ENCODE measurements around the gene KIF22. TPM values are rescaled to one million over a fixed set of nuclear protein-coding genes. Genes with fewer than 3 reads are reported as not detected.

The KIF22 gene
- 48.0 TPM for total RNA-seq

DNA sequence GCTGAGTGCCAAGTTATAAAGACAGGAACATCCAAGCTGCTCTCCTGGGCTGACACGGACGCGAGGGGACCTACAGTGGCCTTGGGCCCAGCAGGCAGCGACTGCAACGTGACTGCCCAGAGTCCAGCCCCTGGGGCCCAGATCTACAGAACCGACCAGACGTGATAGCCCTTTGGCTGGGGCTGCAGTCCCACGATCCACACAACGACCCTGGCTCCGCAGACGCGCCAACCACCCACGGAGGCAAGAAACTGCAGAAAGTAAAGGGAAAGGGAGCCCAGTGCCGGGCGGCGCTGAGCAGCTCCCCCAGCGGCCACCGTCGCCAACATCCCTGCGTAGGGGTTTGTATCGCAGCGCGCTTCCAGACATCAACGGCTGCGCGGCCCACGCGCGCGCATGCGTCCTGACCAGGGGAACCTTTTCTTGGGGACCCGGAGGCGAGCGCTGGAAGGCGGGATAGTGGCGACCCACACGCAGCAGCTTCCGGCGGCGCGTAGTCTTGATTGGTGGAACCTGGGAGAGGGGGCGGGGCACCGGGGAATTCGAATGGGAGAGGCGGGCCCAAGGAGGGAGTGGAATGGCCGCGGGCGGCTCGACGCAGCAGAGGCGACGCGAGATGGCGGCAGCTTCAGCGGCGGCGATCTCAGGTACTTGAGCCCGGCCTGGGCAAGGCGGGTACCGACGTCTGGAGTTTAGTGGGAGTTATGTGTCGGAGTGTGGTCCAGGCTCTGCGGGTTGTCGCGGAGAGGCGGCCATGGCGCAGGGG lies at the start of gene KIF22:
TSS of gene KIF22 (plus strand) at position 569 of the 766 bp plus-strand sequence. CDS start at position 578, 9 bp downstream.

DNA sequence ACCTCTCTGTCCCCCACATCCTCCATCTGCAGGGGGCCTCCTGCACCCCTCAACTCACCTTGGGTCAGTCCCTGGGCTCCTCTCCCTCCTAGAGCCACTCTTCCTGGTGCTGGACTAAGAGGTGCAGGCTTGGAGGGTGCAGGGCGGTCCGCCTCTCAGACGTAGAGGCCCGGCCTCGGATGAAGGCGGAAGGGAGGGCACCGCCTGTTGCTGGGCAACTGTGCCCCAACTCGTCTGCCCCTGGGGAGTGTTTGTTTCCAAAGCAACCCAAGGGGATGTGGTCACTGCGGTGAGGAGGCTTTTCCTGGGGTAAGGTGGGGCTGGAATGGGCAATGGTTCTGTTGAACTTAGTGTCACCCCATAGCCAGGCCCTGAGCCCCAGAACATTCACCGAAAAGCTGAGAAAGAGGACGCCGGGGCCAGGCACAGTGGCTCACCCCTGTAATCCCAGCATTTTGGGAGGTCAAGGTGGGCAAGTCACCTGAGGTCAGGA lies 44.7 kb upstream of the KIF22 start, which contains the start of gene C16orf54:
TSS of gene C16orf54 (minus strand) at position 138 of the 493 bp plus-strand sequence. CDS start 1,039 bp downstream, outside the sequence.

GRCh38 chr16:29777576-29778350 lies 12.8 kb upstream of the KIF22 start, which contains the start of gene ZG16:
TSS of gene ZG16 (plus strand) at chr16:29778256. CDS start at chr16:29779267, 1,011 bp downstream.

DNA sequence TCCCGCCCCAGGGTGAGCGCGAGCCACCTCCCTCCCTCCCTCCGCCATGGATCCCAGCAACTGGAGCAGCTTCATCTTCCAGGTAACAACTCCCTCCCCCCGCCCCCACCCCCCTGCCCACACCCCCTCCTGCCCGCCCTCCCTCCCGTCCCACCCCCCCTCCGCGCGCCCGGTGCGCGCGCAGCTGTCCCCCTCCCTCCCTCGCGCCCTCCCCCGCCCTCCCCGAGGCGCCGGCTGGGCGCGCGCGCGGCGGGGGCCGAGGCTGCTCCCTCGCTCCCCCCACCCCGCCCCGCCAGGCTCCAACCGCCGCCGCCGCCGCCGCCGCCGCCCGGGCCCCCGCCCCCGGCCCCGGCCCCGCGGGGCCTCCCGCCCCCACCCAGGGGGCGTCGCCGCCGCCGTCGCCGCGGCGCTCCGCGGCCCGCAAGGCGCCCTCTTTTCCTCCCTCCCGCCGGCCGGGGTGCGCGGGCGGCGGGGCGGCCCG lies 15.6 kb downstream of the KIF22 start, which contains the start of gene MAZ:
TSS of gene MAZ (plus strand) at position 431 of the 481 bp plus-strand sequence. CDS start 173 bp downstream, outside the sequence.

GRCh38 chr16:29811896-29812665 lies 21.5 kb downstream of the KIF22 start, which contains the start of gene PRRT2:
TSS of gene PRRT2 (plus strand) at chr16:29812193. CDS start at chr16:29813055, 862 bp downstream.

GRCh38 chr16:29815793-29816693 lies 25.5 kb downstream of the KIF22 start, which contains the start of gene PAGR1:
TSS of gene PAGR1 (plus strand) at chr16:29816152. CDS start at chr16:29816526, 374 bp downstream.

DNA sequence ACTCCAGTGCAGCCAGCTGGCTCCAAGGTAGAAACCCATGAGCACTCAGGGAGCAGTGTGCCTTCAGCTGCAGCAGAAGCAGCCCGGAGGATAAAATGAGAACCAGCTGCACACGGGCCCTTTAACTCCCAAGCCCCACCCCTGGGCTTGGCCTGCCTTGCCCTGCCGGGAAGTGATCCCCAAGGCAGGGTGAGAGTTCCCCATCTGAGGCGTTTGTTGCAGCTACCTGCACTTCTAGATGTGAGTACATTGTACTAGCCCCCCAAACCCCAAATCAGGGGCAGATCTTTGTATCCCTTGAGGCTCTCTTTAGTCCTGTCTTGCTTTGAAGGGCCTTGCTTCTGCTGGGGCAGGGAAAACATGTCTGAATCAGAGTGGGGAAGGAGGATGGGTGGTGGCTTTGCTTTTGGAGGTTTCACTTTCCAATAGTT lies 29.7 kb downstream of the KIF22 start, which contains the start of gene MVP:
TSS of gene MVP (plus strand) at position 192 of the 431 bp plus-strand sequence. CDS start 10,088 bp downstream, outside the sequence.

Small RNA genes lying within 50 kb of the gene (small RNA-seq; reads per million reads assigned to genes)
- gene AC009133.6 (not detected), gene AC120114.4 (not detected)

Other genes starting within 250 kb of the KIF22 start
- 0.23 TPM for gene SPN, start 127.5 kb upstream of the KIF22 start, total RNA-seq
- 4.8 TPM for gene QPRT, start 111.6 kb upstream of the KIF22 start, total RNA-seq
- 0.69 TPM for gene C16orf54, start 44.8 kb upstream of the KIF22 start, total RNA-seq
- gene ZG16, start 12.5 kb upstream of the KIF22 start, total RNA-seq = not detected
- 275 TPM for gene MAZ, start 15.8 kb downstream of the KIF22 start, total RNA-seq
- gene PRRT2, start 21.4 kb downstream of the KIF22 start, total RNA-seq = 34.1 TPM
- gene PAGR1, start 25.4 kb downstream of the KIF22 start, total RNA-seq = 10.6 TPM
- 9.2 TPM for gene MVP, start 29.7 kb downstream of the KIF22 start, total RNA-seq
- 61.1 TPM for gene CDIPT, start 72.5 kb downstream of the KIF22 start, total RNA-seq
- 88.1 TPM for gene SEZ6L2, start 108.8 kb downstream of the KIF22 start, total RNA-seq
- 14.8 TPM for gene ASPHD1, start 109.7 kb downstream of the KIF22 start, total RNA-seq
- 21.5 TPM for gene KCTD13, start 135.5 kb downstream of the KIF22 start, total RNA-seq
- gene TMEM219, start 171.3 kb downstream of the KIF22 start, total RNA-seq = 35.1 TPM
- 71.3 TPM for gene TAOK2, start 183.1 kb downstream of the KIF22 start, total RNA-seq
- 12.0 TPM for gene HIRIP3, start 204.9 kb downstream of the KIF22 start, total RNA-seq
- 27.7 TPM for gene INO80E, start 205.5 kb downstream of the KIF22 start, total RNA-seq
- 12.5 TPM for gene DOC2A, start 220.3 kb downstream of the KIF22 start, total RNA-seq
- gene C16orf92, start 232.4 kb downstream of the KIF22 start, total RNA-seq = not detected
- 24.7 TPM for gene TLCD3B, start 240.5 kb downstream of the KIF22 start, total RNA-seq